KMS-11 (cell line): ENCODE results near the gene KRT9.
"Not testable (repeated sequence)": the region's sequence is repeated elsewhere in the genome, so short reads cannot be mapped to it uniquely, and the experiment has no call there.

Experiments
- H2AFZ ChIP-seq: fragments of 200-600 bp; sonication (generic); 2 replicates; pipeline ENCODE4 v1.6.1; 2016; ENCODE audit warnings: antibody characterized with exemption, mixed run types, low read depth
- H3K27ac ChIP-seq: fragments of 200-600 bp; sonication (generic); 2 replicates; pipeline ENCODE4 v1.6.1; 2016; ENCODE audit warnings: mild to moderate bottlenecking, mixed run types
- H3K27me3 ChIP-seq: fragments of 200-600 bp; sonication (generic); 2 replicates; pipeline ENCODE4 v1.6.1; 2017; ENCODE audit warnings: mild to moderate bottlenecking, low read depth, mixed run types, moderate library complexity; ENCODE audit not compliant: insufficient read depth
- H3K36me3 ChIP-seq: fragments of 200-600 bp; sonication (generic); 2 replicates; pipeline ENCODE4 v1.6.1; 2017; ENCODE audit warnings: mild to moderate bottlenecking, mixed run types; ENCODE audit not compliant: insufficient read depth
- H3K4me1 ChIP-seq: fragments of 200-600 bp; sonication (generic); 2 replicates; pipeline ENCODE4 v1.6.1; 2016; ENCODE audit warnings: mild to moderate bottlenecking, low read depth, mixed run types; ENCODE audit not compliant: poor library complexity, severe bottlenecking
- H3K4me2 ChIP-seq: fragments of 200-600 bp; sonication (generic); 2 replicates; pipeline ENCODE4 v1.7.0; 2016; ENCODE audit warnings: mild to moderate bottlenecking, mixed run types
- H3K4me3 ChIP-seq: fragments of 200-600 bp; sonication (generic); IDR thresholded peaks from 2 replicates; pipeline ENCODE4 v1.6.1; 2017; ENCODE audit warnings: low read depth, low read length, mixed read lengths; ENCODE audit not compliant: insufficient read depth
- H3K79me2 ChIP-seq: fragments of 200-600 bp; sonication (generic); 2 replicates; pipeline ENCODE4 v1.6.1; 2016; ENCODE audit warnings: low read depth, mixed run types; ENCODE audit not compliant: insufficient read depth
- H3K9ac ChIP-seq: fragments of 200-600 bp; sonication (generic); 2 replicates; pipeline ENCODE4 v1.6.1; 2016; ENCODE audit warnings: mild to moderate bottlenecking, mixed run types
- H4K20me1 ChIP-seq: fragments of 200-600 bp; sonication (generic); 2 replicates; pipeline ENCODE4 v1.6.1; 2016; ENCODE audit warnings: mild to moderate bottlenecking, mixed run types; ENCODE audit not compliant: insufficient read depth
- CTCF ChIP-seq: fragments of 200-600 bp; sonication (generic); conservative IDR thresholded peaks from 2 replicates; pipeline ENCODE4 v1.6.1; 2017; ENCODE audit warnings: low read depth, mild to moderate bottlenecking, antibody characterized with exemption, low read length, moderate library complexity, mixed read lengths

Gene KRT9

GRCh38 chr17:41615454-41615853 lies 43.6 kb upstream of the KRT9 start:
- Histone ChIP-seq H3K4me1 (no peaks in the 10 kb centered on the region), H3K27me3 (peaks cover 91% of the 10 kb centered on the region), H2AFZ (no peak overlapping the region), H3K4me3 (no peak overlapping the region), H3K79me2 (no peaks in the 10 kb centered on the region), H4K20me1 (no peaks in the 10 kb centered on the region), H3K36me3 (no peaks in the 10 kb centered on the region), H3K4me2 (no peak overlapping the region), H3K9ac (no peak overlapping the region), H3K27ac (no peak overlapping the region)
- TF ChIP-seq CTCF = no peak

DNA sequence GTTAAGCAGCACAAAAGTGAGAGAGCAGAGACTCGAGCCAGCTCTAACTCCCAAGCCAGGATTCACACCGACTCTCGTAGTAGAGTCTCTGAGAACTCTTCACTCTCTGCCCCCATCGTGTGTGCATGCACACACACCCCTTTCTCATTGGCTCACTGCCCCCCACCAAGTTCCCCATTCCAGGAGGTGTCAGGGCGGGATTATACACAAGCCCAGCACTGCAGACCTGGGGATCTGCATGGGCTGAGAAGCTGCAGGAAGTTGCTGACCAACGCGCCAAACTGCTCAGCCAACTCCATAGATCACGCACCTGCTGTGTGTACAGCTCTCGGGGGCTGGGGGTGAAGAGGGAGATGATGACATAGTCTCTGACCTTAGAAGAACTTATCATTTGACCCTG lies 42.9 kb upstream of the KRT9 start:
- not testable (repeated sequence) for H3K27ac ChIP-seq, H3K4me1 ChIP-seq, H4K20me1 ChIP-seq, H3K36me3 ChIP-seq, H3K4me2 ChIP-seq, H3K4me3 ChIP-seq, H3K9ac ChIP-seq, H3K79me2 ChIP-seq, H2AFZ ChIP-seq
- peaks cover 86% of the 10 kb centered on the region for H3K27me3 ChIP-seq

DNA sequence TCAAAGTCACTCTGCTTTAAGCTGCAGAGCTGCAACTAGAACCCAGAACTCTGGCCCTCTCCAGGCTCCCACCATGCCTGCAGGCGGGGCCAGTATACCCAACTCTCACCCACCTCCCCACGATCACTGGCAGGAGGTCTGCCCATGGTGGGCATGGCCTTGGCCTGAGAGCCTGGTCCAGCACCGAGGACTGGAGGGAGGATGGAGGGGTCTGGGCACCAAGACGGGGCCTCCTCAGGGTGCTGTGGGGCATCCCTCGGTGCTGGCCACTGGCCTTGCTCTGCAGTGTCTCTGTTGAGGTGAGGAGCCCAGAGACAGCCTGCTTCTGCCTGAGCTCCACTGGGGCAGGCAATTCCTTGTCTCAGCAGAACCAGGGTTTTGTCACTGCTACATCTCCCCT lies 42.2 kb upstream of the KRT9 start:
- no peak for TF ChIP-seq CTCF
- peaks cover 81% of the 10 kb centered on the region for H3K27me3 ChIP-seq
- H3K36me3 ChIP-seq = no peaks in the 10 kb centered on the region
- H3K9ac ChIP-seq = no peak overlapping the region
- H4K20me1 ChIP-seq = no peaks in the 10 kb centered on the region
- H3K27ac ChIP-seq = no peak overlapping the region
- no peak overlapping the region for H2AFZ ChIP-seq
- no peaks in the 10 kb centered on the region for H3K4me1 ChIP-seq
- no peak overlapping the region for H3K4me2 ChIP-seq
- no peaks in the 10 kb centered on the region for H3K79me2 ChIP-seq
- no peak overlapping the region for H3K4me3 ChIP-seq

GRCh38 chr17:41613277-41614082 lies 41.6 kb upstream of the KRT9 start:
- Histone ChIP-seq H2AFZ (no peak overlapping the region), H3K9ac (no peak overlapping the region), H4K20me1 (no peaks in the 10 kb centered on the region)

DNA sequence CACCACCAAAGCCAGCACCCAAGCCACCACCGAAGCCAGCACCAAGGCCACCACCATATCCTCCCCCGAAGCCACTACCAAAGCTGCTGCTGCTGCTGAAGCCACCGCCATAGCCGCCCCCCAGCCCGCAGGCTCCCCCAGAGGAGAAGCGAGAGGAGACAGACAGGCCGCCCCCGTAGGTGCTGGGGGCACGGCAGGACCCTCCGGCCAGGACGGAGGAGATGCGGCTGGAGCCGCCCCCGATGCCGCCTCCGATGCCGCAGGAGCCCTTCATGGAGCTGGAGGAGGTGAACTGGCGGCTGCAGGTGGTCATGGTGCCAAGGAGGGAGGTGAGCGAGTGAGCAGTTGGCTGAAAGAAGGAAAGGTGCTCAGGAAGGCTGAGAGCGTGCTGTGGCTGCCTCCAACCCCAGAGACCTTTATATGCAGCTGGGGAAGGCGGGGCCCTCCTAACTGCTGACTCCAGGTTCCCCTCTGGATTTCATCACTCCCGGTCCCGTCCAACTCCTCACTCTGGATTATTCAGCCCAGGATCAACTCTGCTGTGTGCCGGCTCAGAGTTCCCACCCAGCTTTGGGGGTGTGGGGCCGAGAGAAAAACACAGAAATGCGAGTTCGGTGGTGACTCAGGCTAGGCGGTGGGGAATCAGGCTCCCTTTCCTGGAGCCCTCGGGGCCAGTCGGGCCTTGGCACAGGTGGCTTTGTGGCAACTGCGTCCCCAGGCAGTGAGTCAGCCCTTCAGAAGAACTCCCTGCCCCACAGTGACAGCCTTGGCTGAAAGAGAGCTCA lies 40.7 kb upstream of the KRT9 start, which contains the start of gene KRT16:
Gene KRT16, minus strand, starts transcription at position 392 of the 785 bp plus-strand sequence. Its CDS starts 79 bp downstream, at position 313.
- H3K27ac ChIP-seq, H3K4me2 ChIP-seq, H3K4me1 ChIP-seq, H3K9ac ChIP-seq, H3K79me2 ChIP-seq, H2AFZ ChIP-seq, H3K4me3 ChIP-seq, H4K20me1 ChIP-seq, H3K36me3 ChIP-seq: not testable (repeated sequence)
- H3K27me3 ChIP-seq = peaks cover 68% of the 10 kb centered on the region

More at GRCh38 chr17:41613277-41614082, 41.6 kb upstream of the KRT9 start:
- Histone ChIP-seq H3K4me1 (no peaks in the 10 kb centered on the region), H3K27ac (no peak overlapping the region), H3K79me2 (no peaks in the 10 kb centered on the region), H3K4me2 (no peak overlapping the region), H3K4me3 (no peak overlapping the region), H3K36me3 (no peaks in the 10 kb centered on the region), H3K27me3 (peaks cover 77% of the 10 kb centered on the region)
- no peak for TF ChIP-seq CTCF
